ENCODE data around the gene CREB3L2. TPM values are rescaled to one million over a fixed set of nuclear protein-coding genes. Genes with fewer than 3 reads are reported as not detected.

CREB3L2 gene
- total and polyA plus RNA-seq, 2 of the 13 experiments (the other 11 are each of a cell fraction or from before 2014, with no cell fraction given): 22.1 to 41.1 TPM

DNA sequence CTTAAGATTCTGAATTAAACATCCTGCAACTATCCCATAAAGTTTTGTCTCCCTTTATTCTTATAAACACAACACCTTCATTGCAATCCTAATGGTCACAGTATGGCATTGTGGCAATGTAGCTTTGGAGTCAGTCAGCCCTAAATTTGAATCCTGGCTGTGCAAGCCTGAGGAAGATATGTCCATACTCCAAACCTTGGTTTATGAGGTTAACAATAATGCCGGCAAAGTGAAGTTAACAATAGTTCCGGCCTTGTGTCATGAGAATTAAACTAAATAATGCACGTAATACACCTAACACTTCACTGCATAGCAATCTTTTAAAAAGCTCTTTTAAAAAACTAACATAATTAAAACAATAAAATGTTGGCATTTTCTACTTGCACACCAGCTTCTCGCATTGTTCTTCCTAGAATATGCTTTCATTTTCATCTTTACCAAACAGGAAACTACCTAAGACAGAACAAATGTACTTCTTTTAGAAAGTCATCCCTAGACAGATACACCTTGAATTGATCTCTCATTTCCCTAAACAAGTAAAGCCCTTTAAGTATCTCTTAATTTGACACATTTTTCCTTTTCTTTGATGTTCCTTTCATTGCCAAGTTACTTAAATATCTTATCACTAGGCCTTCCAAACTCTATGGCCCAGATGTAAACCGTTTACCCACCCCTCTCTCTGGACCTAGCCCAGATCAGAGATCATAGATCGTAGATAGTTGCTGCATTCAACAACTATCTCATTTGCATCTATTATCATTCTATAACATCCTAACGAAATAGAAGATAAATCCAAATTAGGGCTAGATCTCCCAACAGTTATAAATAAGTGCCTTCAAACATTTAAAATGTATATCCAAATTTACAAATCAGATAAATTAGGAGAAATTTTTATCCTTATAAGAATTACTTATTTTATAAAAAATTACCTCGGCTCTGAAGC, 66.7 kb downstream of the CREB3L2 start:
- H3K9me3 ChIP-seq (ENCODE audit: low read length): no peaks in the 10 kb centered on the region
- H3K4me1 ChIP-seq (ENCODE audit: insufficient read depth, low read length): peaks cover 100% of the 10 kb centered on the region
- CTCF ChIA-PET (ENCODE audit: low intra/inter-chr PET ratio, low total read pairs): no interaction called here
- in situ Hi-C loops (cut with HindIII; ENCODE audit: extremely low pct_ligation_motif_present, low pct_unique_long_range_greater_than_20kb): no loop called here
- ATAC-seq (no peak), DNase-seq (ENCODE audit: low spot score) (no peak), FAIRE-seq (no peak)
- H2AFZ ChIP-seq (ENCODE audit: low read length): no peak overlapping the region
- TF ChIP-seq NCOA2 (CRISPR knock-in tag; IDR thresholded peaks at IDR 0.05) (no peak), ZFP36 (IDR thresholded peaks at IDR 0.05; ENCODE audit: borderline replicate concordance, low read depth, low read length, partially characterized antibody) (no peak), MAFF (IDR thresholded peaks at IDR 0.05; ENCODE audit: low read depth, low read length) (no peak), NFKB2 (CRISPR knock-in tag; IDR thresholded peaks at IDR 0.05; ENCODE audit: borderline replicate concordance) (no peak), ZNF33A (CRISPR knock-in tag; IDR thresholded peaks at IDR 0.05; ENCODE audit: borderline replicate concordance) (no peak), ZNF17 (CRISPR knock-in tag; IDR thresholded peaks at IDR 0.05) (no peak), ZMAT3 (CRISPR knock-in tag; conservative IDR thresholded peaks at IDR 0.05) (no peak), TSC22D2 (CRISPR knock-in tag; IDR thresholded peaks at IDR 0.05; ENCODE audit: borderline replicate concordance) (no peak), GTF2F1 (IDR thresholded peaks at IDR 0.05; ENCODE audit: low read length) (no peak), SALL1 (CRISPR knock-in tag; IDR thresholded peaks at IDR 0.05) (no peak), CBX2 (IDR thresholded peaks at IDR 0.05; ENCODE audit: low read depth, low read length) (no peak), CBX2 (CRISPR knock-in tag; IDR thresholded peaks at IDR 0.05; ENCODE audit: low read depth) (no peak), SUZ12 (IDR thresholded peaks at IDR 0.05; ENCODE audit: low read depth, low read length) (no peak), DMAP1 (CRISPR knock-in tag; IDR thresholded peaks at IDR 0.05) (no peak), ZSCAN29 (CRISPR knock-in tag; conservative IDR thresholded peaks at IDR 0.05) (no peak), SETDB1 (CRISPR knock-in tag; IDR thresholded peaks at IDR 0.05; ENCODE audit: borderline replicate concordance) (no peak), MBNL3 (CRISPR knock-in tag; conservative IDR thresholded peaks at IDR 0.05) (no peak), MEIS2 (CRISPR knock-in tag; IDR thresholded peaks at IDR 0.05) (no peak), USF2 (IDR thresholded peaks at IDR 0.05; ENCODE audit: low read depth, low read length) (no peak), USF2 (CRISPR knock-in tag; IDR thresholded peaks at IDR 0.05; ENCODE audit: borderline replicate concordance) (no peak)
- TF ChIP-seq, protein P1, sequence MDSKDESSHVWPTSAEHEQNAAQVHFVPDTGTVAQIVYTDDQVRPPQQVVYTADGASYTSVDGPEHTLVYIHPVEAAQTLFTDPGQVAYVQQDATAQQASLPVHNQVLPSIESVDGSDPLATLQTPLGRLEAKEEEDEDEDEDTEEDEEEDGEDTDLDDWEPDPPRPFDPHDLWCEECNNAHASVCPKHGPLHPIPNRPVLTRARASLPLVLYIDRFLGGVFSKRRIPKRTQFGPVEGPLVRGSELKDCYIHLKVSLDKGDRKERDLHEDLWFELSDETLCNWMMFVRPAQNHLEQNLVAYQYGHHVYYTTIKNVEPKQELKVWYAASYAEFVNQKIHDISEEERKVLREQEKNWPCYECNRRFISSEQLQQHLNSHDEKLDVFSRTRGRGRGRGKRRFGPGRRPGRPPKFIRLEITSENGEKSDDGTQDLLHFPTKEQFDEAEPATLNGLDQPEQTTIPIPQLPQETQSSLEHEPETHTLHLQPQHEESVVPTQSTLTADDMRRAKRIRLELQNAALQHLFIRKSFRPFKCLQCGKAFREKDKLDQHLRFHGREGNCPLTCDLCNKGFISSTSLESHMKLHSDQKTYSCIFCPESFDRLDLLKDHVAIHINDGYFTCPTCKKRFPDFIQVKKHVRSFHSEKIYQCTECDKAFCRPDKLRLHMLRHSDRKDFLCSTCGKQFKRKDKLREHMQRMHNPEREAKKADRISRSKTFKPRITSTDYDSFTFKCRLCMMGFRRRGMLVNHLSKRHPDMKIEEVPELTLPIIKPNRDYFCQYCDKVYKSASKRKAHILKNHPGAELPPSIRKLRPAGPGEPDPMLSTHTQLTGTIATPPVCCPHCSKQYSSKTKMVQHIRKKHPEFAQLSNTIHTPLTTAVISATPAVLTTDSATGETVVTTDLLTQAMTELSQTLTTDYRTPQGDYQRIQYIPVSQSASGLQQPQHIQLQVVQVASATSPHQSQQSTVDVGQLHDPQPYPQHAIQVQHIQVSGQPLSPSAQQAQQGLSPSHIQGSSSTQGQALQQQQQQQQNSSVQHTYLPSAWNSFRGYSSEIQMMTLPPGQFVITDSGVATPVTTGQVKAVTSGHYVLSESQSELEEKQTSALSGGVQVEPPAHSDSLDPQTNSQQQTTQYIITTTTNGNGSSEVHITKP (CRISPR knock-in tag; IDR thresholded peaks at IDR 0.05; ENCODE audit: low read depth): no peak
- H4K20me1 ChIP-seq (ENCODE audit: insufficient read depth, low read length): peaks cover 25% of the 10 kb centered on the region
- POLR2A ChIA-PET: no interaction called here
- intact Hi-C loops (cut with micrococcal nuclease; ENCODE audit: unreplicated experiment): loop anchor here (5.0 kb wide), 1 partner anchor 37 kb away; no protein-coding TSS in a partner anchor
- H3K4me2 ChIP-seq (ENCODE audit: low read depth, low read length): no peak overlapping the region
- peaks cover 99% of the 10 kb centered on the region for H3K79me2 ChIP-seq (ENCODE audit: insufficient read depth, low read length)
- H3K27ac ChIP-seq (ENCODE audit: extremely low read length, insufficient read depth, low read length): no peak overlapping the region
- H3K36me3 ChIP-seq (replicated peaks in 1 of 2; ENCODE audit: control insufficient read depth in 1 of 2, insufficient read depth in 2 of 2, low read length in 2 of 2): peaks cover 0 to 22% of the 10 kb centered on the region in 2 experiments; a peak in 4 of 5 replicates
- no peaks in the 10 kb centered on the region for H3K27me3 ChIP-seq (ENCODE audit: control insufficient read depth in 1 of 2, insufficient read depth in 2 of 2, low read length in 2 of 2)
- WGBS (ENCODE audit: low lambda C conversion rate): 89% methylated on average over 8 of the region's 8 CpGs
- no peak overlapping the region for H3K9ac ChIP-seq (ENCODE audit: insufficient read depth, low read depth, low read length)
- no TSS peak for BruUV-seq (replicated peaks)
- H3K4me3 ChIP-seq (replicated peaks in 1 of 3; ENCODE audit: insufficient read depth in 1 of 3, low read depth in 2 of 3, low read length in 3 of 3): no peak overlapping the region
